Esophagus squamous epithelium (tissue), 5 donors: ENCODE results near the gene LAMA3. TPM values are rescaled to one million over a fixed set of nuclear protein-coding genes. Genes with fewer than 3 reads are reported as not detected.
A peak's percentile ranks its signal among the peaks of the same experiment; 100 is the strongest.

Source experiments
- DNase-seq: peaks from one replicate; lab custom pipeline; 2025; lab: John Stamatoyannopoulos, UW
- H3K27ac ChIP-seq, 4 donors: fragments of 200-600 bp; sonication (generic); one replicate each; pipeline ENCODE4 v1.5.1; 2016 to 2019; ENCODE audit warnings: mild to moderate bottlenecking in 1 of 4
- H3K27me3 ChIP-seq, 4 donors: fragments of 200-600 bp; sonication (generic); 1 replicate in 3 of 4; 2 replicates in 1 of 4; pipeline versions ENCODE4 v1.5.1 to v1.6.0; 2017 to 2021; ENCODE audit warnings: antibody characterized with exemption in 1 of 4
- H3K36me3 ChIP-seq, 3 donors: fragments of 200-600 bp; sonication (generic); one replicate each; pipeline ENCODE4 v1.5.1; 2016 to 2019
- H3K4me1 ChIP-seq, 3 donors: fragments of 200-600 bp; sonication (generic); one replicate each; pipeline ENCODE4 v1.5.1; 2017 to 2019
- H3K4me3 ChIP-seq, 4 donors: fragments of 200-600 bp; sonication (generic); 1 replicate in 3 of 4; 2 replicates in 1 of 4; pipeline ENCODE4 v1.5.1; 2016 to 2019; ENCODE audit warnings: mild to moderate bottlenecking in 2 of 4, moderate library complexity in 1 of 4
- H3K9me3 ChIP-seq, 3 donors: fragments of 200-600 bp; sonication (generic); one replicate each; pipeline ENCODE4 v1.5.1; 2016 to 2019
- CTCF ChIP-seq, 6 experiments: fragments of 450-650 bp in 4 of 6; fragments of 200-600 bp in 2 of 6; sonication (generic) in 2 of 6; IDR thresholded peaks; one replicate each; pipeline ENCODE4 v1.5.1; 2016 to 2019; ENCODE audit warnings: antibody characterized with exemption in 6 of 6, mild to moderate bottlenecking in 4 of 6, moderate library complexity in 4 of 6
- POLR2A ChIP-seq, 4 donors: fragments of 450-650 bp; IDR thresholded peaks; one replicate each; pipeline ENCODE4 v1.6.1; 2017; ENCODE audit warnings: antibody characterized with exemption in 4 of 4, mild to moderate bottlenecking in 4 of 4, moderate library complexity in 3 of 4
- WGBS, 2 donors: methylation state at CpG; one replicate each; pipeline ENCODE4 v1.1.5; 2018; 5-methylcytosine and 5-hydroxymethylcytosine counted together
- intact Hi-C: fragments of 100-400 bp; cut with DNase I; formaldehyde crosslinking; loops from one replicate; pipeline ENCODE4 v1.15.0; 2022
- total RNA-seq, 4 donors: library from RNA; depleted of rRNA; stranded (reverse); fragments of >200 nt; gene quantifications; one replicate each; pipeline ENCODE4 v1.1.0, GENCODE V29; 2016
- donor health status: DM: yes; HTN: yes; CAD: no.

LAMA3 gene
- total RNA-seq, 4 donors from 2014 or later = 28.7 to 81.3 (median 44.8) TPM

- Histone ChIP-seq H3K27me3 (no peaks in the 10 kb centered on the region), H3K27ac (peak overlapping the region; percentile 69 to 83 (median 80)), H3K4me3 (peak overlapping the region; percentile 28 to 62 (median 48)), H3K4me1 (peaks cover 0 to 56% (median 4%) of the 10 kb centered on the region in 3 donors), H3K9me3 (no peaks in the 10 kb centered on the region), H3K36me3 (peaks cover 0 to 24% (median 0%) of the 10 kb centered on the region in 3 donors)
- peak in 1 of 6 experiments; percentile 1 for TF ChIP-seq CTCF (IDR thresholded peaks at IDR 0.05)
- TF ChIP-seq POLR2A (IDR thresholded peaks at IDR 0.05) = peak in 3 of 4 donors; percentile 6 to 80 (median 79)
- DNase-seq = no peak
- WGBS, 2 donors = 51% methylated on average over 14 to 15 of the region's 25 CpGs
- intact Hi-C loops = no loop called here
Observed at GRCh38 chr18:23872701-23873550, 183.7 kb downstream of the LAMA3 start.

GRCh38 chr18:23875966-23876895 is 187.0 kb downstream of the LAMA3 start:
- H3K27me3 ChIP-seq = no peaks in the 10 kb centered on the region
- H3K36me3 ChIP-seq = peaks cover 0 to 51% (median 4%) of the 10 kb centered on the region in 3 donors
- intact Hi-C loops = no loop called here
- WGBS, 2 donors = 76 to 81% methylated on average over 10 to 11 of the region's 11 CpGs
- H3K4me3 ChIP-seq = no peak overlapping the region
- H3K9me3 ChIP-seq = no peaks in the 10 kb centered on the region
- H3K4me1 ChIP-seq = peaks cover 0 to 55% (median 4%) of the 10 kb centered on the region in 3 donors
- TF ChIP-seq CTCF (IDR thresholded peaks at IDR 0.05) = no peak
- no peak for TF ChIP-seq POLR2A (IDR thresholded peaks at IDR 0.05)
- peak overlapping the region in 2 of 4 donors; percentile 43 to 82 for H3K27ac ChIP-seq
- no peak for DNase-seq

GRCh38 chr18:23876921-23877320 is 187.7 kb downstream of the LAMA3 start:
- no peaks in the 10 kb centered on the region for H3K27me3 ChIP-seq
- peaks cover 0 to 55% (median 4%) of the 10 kb centered on the region in 3 donors for H3K4me1 ChIP-seq
- no peak overlapping the region for H3K4me3 ChIP-seq
- peaks cover 0 to 57% (median 4%) of the 10 kb centered on the region in 3 donors for H3K36me3 ChIP-seq
- H3K27ac ChIP-seq = peak overlapping the region in 1 of 4 donors; percentile 43
- no peaks in the 10 kb centered on the region for H3K9me3 ChIP-seq
- no peak for DNase-seq
- TF ChIP-seq POLR2A (IDR thresholded peaks at IDR 0.05) (no peak), CTCF (IDR thresholded peaks at IDR 0.05) (no peak)
- intact Hi-C loops = no loop called here
- WGBS, 2 donors = 67 to 75% methylated on average over 7 of the region's 7 CpGs

- Histone ChIP-seq H3K9me3 (no peaks in the 10 kb centered on the region), H3K27ac (peak overlapping the region in 2 of 4 donors; percentile 40 to 43), H3K4me1 (peaks cover 0 to 55% (median 3%) of the 10 kb centered on the region in 3 donors), H3K4me3 (no peak overlapping the region), H3K27me3 (no peaks in the 10 kb centered on the region), H3K36me3 (peaks cover 0 to 60% (median 4%) of the 10 kb centered on the region in 3 donors)
- TF ChIP-seq CTCF (IDR thresholded peaks at IDR 0.05) (no peak), POLR2A (IDR thresholded peaks at IDR 0.05) (no peak)
- 43 to 61% methylated on average over 4 of the region's 4 CpGs for WGBS, 2 donors
- intact Hi-C loops = no loop called here
- no peak for DNase-seq
Observed at GRCh38 chr18:23877371-23877770, 188.1 kb downstream of the LAMA3 start.
